Vagina (tissue), 2 donors: ENCODE data around the gene CLASP2.

Source experiments
- POLR2A ChIP-seq, 2 donors: fragments of 450-650 bp; IDR thresholded peaks; one replicate each; pipeline ENCODE4 v1.6.1; 2017; ENCODE audit warnings: antibody characterized with exemption in 2 of 2, mild to moderate bottlenecking in 2 of 2, moderate library complexity in 2 of 2
- POLR2AphosphoS5 ChIP-seq, 2 donors: sonication (generic); formaldehyde crosslinking; IDR thresholded peaks; one replicate each; pipeline ENCODE4 v1.9.0; 2017; ENCODE audit warnings: antibody characterized with exemption in 2 of 2, mild to moderate bottlenecking in 2 of 2, low read depth in 1 of 2; ENCODE audit not compliant: insufficient read depth in 1 of 2
- TF ChIP-seq, protein P1 (sequence below), 3 experiments: fragments of 450-650 bp in 2 of 3; fragments of 200-600 bp in 1 of 3; sonication (generic) in 1 of 3; IDR thresholded peaks; one replicate each; pipeline ENCODE4 v1.5.1; 2017 to 2019; ENCODE audit warnings: antibody characterized with exemption in 3 of 3, mild to moderate bottlenecking in 2 of 3, moderate library complexity in 2 of 3

DNA sequence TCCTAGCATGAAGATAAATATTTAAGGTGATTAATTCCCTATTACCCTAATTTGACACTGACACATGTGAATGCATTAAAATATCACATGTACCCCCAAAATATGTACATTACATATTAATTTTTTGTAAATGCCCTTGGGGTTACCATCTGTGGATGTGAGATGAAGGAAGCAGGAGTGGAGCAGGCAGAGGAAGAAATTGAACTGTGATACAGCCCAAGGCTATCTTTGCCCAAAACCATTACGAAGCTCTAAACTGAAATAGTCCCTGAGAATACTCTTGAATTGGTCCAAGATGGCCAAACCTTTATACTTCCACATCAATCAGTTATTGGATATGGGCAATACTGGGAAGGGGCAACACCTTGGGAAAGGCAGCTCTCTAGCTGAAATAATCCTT is 105.0 kb downstream of the CLASP2 start:
- TF ChIP-seq, protein P1, sequence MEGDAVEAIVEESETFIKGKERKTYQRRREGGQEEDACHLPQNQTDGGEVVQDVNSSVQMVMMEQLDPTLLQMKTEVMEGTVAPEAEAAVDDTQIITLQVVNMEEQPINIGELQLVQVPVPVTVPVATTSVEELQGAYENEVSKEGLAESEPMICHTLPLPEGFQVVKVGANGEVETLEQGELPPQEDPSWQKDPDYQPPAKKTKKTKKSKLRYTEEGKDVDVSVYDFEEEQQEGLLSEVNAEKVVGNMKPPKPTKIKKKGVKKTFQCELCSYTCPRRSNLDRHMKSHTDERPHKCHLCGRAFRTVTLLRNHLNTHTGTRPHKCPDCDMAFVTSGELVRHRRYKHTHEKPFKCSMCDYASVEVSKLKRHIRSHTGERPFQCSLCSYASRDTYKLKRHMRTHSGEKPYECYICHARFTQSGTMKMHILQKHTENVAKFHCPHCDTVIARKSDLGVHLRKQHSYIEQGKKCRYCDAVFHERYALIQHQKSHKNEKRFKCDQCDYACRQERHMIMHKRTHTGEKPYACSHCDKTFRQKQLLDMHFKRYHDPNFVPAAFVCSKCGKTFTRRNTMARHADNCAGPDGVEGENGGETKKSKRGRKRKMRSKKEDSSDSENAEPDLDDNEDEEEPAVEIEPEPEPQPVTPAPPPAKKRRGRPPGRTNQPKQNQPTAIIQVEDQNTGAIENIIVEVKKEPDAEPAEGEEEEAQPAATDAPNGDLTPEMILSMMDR (IDR thresholded peaks at IDR 0.05) = no peak
- TF ChIP-seq POLR2A (IDR thresholded peaks at IDR 0.05) = no peak
- TF ChIP-seq POLR2AphosphoS5 (IDR thresholded peaks at IDR 0.05; ENCODE audit: insufficient read depth in 1 of 2, low read depth in 1 of 2) = no peak
